ENCODE data around the gene MTMR12.

The MTMR12 gene, protein sequence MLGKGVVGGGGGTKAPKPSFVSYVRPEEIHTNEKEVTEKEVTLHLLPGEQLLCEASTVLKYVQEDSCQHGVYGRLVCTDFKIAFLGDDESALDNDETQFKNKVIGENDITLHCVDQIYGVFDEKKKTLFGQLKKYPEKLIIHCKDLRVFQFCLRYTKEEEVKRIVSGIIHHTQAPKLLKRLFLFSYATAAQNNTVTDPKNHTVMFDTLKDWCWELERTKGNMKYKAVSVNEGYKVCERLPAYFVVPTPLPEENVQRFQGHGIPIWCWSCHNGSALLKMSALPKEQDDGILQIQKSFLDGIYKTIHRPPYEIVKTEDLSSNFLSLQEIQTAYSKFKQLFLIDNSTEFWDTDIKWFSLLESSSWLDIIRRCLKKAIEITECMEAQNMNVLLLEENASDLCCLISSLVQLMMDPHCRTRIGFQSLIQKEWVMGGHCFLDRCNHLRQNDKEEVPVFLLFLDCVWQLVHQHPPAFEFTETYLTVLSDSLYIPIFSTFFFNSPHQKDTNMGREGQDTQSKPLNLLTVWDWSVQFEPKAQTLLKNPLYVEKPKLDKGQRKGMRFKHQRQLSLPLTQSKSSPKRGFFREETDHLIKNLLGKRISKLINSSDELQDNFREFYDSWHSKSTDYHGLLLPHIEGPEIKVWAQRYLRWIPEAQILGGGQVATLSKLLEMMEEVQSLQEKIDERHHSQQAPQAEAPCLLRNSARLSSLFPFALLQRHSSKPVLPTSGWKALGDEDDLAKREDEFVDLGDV

DNA sequence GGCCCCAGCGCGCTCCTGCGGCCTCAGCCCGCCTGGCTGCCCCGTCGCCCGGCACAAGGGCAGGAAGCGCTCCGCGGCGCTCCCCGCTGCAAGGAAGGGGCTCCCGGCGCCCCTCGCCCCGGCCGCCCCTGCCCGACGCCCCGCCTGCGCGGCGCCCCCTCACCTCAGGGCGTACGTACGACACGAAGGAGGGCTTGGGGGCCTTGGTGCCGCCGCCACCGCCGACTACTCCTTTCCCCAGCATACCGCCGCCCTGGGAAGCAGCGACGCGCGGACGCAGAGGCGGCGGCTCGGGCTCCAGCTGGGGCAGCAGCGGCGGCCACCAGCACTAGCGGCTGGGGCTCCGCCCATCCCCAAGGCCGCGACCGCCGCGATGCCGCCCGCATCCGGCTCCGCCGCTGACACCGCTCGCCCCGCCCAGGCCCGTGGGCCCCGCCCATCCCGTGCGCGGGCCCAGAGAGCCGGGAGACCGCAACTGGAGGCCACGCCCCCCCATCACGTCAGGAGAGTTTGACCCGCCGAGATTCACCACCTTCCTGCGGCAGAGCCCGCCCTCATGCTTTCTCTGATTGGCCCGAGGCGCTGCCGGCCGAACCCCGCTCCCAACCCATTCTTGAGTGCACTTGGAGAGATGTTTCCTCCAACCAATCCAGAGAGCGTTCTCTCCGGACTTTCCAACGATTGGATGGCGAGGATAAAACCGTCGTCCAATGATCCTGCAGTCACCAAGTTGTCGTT, at the start of gene MTMR12:
MTMR12 (minus strand) TSS at position 345 of the 738 bp plus-strand sequence; CDS start at position 244, 101 bp downstream.
- peak; percentile 100 for DNase-seq (ENCODE audit: low read depth)

DNA sequence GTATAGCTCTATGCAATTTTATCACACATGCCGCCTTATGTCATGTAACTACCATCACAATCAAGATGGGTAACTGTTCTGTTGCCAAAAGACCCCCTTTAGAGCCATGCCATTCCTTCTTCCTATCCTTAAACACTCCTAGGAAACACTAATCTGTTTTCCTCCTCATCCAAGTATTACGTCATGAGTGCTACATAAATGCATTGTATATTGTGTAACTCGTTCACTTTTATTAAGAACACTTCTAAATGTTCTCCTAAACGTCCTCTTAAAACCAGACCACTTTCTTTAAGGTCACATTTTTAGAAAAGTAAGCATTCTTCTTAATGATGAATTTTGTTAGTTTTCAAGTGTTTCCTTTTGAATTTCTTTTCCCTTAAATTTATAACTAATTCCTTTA, 49.8 kb upstream of the MTMR12 start:
- no peak for DNase-seq (ENCODE audit: low read depth)

DNA sequence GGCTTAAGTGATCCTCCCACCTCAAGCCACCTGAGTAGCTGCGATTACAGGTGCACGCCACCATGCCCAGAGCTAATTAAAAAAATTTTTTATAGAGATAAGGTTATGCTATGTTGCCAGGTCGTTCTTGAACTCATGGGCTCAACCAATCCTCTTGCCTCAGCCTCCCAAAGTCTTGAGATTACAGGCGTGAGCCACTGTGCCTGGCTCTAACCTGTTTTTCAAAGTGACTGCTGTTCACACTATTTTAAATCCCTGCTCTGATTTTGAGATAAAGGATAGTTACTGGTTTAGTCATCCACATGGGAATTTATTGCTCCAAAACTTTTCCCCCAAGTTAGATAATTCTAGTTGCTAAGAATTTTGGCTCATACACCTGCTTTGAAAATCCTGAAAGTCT, 48.2 kb upstream of the MTMR12 start:
- DNase-seq (ENCODE audit: low read depth), result no peak

DNA sequence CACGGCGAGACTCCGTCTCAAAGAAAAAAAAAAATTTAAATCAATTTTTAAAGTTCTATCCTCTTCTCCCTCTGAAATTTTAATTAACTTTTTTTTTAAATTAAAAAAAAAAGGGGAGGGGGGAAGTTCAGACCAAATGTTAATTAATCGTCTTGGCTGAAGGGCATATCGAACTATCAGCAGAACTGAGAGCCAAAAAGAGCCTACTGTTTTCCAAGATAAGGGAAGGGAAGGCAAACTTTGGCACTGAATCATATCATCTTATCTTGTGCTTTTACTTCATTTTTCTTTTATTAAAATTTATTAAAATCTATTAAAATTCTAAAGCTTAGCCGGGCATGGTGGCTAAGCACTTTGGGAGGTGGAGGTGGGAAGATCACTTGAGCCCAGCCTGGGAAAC, 45.9 kb upstream of the MTMR12 start:
- DNase-seq (ENCODE audit: low read depth), result no peak

DNA sequence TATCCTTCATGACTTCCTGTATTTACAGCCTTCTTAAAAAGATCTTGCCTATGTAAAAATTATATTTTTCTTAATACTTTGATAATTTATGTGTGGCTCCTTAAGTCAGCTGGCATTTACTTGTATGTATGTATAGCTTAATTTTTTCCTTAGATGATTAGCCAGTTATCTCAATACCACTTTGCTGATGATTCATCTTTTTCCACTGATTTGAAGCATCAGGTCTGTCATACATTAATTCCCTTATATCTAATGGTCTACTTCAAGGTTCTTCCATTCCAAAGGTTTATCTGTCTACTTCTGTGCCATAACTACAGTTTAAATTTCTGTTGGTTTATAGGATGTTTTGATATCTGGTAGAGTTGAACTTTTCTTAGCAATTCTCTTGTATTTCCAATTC, 44.9 kb upstream of the MTMR12 start:
- no peak for DNase-seq (ENCODE audit: low read depth)

DNA sequence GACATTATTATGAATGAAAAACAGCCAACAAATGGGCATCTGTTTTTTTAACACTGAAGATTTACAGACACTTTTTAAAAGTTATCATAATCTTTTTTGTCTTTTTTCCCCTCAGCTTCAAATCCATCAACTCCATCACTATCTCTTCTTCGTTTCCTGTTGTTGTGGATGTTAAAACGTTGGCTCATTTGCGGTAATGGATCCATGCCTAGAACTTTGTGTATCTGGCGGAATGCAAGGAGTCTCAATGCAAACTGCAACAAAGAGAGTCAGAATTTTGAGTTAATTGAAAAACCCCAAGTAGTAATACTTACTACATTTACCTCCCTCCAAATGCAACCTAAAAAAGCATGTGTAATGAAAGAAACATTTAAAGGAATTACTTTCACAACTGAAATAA, 42.9 kb upstream of the MTMR12 start:
- DNase-seq (ENCODE audit: low read depth), result no peak

DNA sequence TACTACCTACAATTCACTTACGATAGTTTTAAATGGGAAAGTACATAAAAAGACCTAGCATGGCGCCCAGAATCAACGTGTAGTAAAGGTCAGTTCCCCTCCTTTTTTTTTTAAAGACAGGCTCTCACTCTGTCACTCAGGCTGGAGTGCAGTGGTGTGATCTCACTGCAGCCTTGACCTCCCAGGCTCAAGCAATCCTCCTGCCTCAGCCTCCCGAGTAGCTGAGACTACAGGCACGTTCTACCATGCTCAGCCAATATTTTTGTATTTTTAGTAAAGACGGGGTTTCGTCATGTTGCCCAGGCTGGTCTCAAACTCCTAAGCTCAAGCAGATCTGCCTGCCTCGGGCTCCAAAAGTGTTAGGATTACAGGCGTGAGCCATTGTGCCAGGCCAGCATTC, 40.7 kb upstream of the MTMR12 start:
- DNase-seq (ENCODE audit: low read depth), result no peak

DNA sequence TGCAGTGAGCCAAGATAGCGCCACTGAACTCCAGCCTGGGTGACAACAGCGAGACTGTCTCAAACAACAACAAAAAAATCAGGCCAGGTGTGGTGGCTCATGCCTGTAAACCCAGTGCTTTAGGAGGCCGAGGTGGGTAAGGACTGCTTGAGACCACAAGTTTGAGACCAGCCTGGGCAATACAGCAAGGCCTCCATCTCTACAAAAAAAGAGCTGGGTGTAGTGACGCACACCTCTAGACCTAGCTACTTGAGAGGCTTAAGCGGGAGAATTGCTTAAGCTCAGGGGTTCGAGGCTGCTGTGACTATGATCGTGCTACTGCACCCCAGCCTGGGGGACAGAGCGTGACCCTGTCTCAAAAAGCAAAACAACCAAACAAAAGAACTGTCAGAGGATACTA, 39.9 kb upstream of the MTMR12 start:
- no peak for DNase-seq (ENCODE audit: low read depth)

DNA sequence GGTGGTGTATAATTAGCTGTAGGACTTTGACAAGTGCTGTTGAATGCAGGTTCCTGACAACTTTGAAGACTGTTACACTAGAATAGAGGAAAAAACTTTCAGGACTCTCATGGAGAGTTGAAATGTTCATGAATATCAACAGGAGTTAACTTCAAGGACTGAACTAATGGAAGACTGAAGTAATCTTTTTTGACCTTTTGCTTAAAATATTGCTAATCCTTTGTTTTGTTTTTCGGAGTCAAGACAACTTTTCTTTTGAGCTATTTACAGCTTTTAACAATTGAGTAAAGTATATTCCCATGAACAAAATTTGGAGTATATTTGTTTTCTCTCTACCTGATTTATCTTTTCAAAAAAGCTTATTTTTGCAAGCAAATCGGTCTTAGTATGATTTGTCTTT, 34.1 kb upstream of the MTMR12 start:
- no peak for DNase-seq (ENCODE audit: low read depth)

DNA sequence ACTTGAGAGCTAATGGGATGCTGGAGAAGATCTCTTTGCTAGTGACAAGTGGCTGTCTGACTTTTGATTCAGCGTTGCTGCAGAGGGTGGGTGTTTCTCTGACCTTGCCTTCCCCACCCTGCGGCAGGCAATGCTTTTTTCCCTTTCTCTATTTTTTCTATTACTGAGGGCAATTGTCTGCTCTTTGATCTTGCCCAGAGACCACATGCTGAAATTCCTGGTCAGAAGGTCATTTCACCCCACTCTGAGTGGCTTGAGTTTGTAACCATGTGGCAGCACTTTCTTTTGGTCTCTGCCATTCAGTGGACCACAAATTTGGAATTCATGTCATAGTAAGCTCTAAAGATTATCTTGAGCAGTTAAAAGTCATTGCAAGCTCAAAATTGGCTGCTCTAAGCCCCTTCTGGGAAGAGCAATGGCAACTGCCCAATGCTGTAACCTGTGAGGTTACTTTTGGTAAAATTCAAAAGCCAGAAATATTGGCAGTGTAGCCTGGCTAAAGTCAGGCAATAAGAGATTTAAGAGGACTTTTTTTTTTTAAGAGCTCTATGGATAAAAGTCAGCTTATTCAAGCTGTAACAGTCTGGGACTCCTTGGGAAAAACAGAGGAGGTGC, 30.4 kb upstream of the MTMR12 start:
- DNase-seq (ENCODE audit: low read depth), result no peak

DNA sequence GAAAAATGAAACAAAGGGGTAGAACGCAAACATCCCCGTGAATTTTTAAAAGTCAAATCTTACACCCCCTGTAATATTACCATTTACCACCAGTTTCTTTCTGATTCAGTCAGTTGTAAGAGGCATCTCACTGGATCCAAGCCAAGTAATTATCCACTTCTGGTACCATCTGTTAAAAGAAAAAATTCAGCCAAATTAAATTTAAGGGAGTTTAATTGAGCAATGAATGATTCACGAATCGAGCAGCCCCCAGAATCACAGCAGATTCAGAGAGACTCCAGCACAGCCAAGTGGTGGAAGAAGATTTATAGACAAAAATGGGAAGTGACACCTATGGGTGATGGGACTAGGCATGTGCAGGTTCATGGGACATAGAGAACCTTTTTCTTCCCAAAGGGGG, 29.9 kb upstream of the MTMR12 start:
- DNase-seq (ENCODE audit: low read depth), result no peak

DNA sequence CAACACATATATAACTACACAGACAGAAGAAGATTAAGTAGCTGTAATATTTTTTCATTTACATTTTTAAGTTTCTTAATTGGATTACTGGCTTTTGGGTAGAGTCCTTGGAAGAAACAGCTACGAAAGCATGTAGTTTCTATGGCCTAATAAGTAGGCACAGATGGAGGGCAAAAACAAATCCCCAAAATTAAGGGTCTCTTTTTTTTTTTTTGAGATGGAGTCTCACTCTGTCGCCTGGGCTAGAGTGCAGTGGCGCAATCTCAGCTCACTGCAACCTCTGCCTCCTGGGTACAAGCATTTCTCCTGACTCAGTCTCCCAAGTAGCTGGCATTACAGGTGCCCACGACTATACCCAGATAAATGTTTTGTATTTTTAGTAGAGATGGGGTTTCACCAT, 27.1 kb upstream of the MTMR12 start:
- DNase-seq (ENCODE audit: low read depth), result no peak

DNA sequence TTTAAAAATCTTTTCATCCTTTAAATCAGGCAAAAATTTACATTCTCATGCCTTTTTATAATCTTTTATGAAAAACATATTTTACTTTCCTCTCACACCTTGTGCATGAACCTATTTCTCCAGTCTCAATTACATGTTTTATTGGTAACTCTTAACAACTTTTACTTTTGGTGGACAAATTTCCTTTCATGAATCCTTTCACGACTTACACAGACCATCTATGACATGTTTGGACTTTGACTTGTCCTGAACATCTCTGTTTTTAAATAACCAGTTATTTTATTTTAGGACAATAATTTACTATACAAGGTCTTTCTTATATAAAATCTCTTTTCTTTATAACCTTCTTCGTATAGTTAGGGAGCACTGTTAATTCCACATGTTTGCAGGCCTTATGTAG, 26.5 kb upstream of the MTMR12 start:
- no peak for DNase-seq (ENCODE audit: low read depth)

DNA sequence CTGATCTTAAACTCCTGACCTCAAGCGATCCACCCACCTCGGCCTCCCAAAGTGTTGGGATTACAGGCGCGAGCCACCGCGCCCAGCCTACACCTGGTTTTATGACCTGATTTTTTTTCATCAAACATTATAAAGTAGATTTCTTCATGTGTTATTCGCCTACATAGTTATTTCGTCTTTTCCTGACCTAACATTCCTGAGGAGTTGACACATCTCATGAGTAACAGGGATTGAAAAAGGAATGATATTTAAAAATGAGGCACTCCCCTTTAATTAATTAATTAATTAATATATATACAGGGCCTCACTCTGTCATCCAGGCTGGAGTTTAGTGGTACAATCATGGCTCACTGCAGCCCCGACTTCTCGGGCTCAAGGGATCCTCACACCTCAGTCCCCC, 20.2 kb upstream of the MTMR12 start:
- DNase-seq (ENCODE audit: low read depth), result no peak

DNA sequence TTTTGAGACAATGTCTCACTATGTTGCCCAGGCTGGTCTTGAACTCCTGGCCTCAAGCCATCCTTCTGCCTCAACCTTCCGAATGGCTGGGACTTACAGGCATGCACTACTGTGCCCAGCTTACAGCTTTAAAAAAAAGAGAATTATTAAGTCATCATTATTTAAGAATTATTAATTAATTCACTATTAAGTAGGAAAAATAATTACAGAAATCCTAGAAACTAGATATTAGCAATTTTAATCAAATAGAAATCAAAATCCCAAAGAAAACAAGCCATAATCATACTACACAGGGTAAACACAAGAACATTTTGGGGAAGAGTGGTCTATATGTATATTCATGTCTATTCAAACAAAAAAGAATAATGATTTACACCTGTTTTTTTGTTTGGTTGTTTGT, 19.6 kb upstream of the MTMR12 start:
- DNase-seq (ENCODE audit: low read depth), result no peak

DNA sequence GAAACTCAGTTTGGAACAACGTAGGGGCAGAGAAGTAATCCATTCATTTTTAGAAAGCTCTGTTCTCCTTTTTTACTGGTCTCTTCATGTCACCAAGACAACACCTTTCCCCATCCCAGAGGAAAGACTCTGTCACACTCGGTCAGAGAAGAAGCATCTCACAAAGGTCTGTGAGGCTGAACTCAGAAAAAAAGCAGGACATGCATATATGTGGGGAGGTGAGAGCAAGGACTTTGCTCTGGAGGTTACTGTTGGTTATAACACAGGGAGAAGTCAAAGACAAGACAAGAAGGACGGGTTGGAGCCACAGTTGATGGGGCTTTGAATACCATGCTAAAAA, 19.2 kb upstream of the MTMR12 start:
- no peak for DNase-seq (ENCODE audit: low read depth)

DNA sequence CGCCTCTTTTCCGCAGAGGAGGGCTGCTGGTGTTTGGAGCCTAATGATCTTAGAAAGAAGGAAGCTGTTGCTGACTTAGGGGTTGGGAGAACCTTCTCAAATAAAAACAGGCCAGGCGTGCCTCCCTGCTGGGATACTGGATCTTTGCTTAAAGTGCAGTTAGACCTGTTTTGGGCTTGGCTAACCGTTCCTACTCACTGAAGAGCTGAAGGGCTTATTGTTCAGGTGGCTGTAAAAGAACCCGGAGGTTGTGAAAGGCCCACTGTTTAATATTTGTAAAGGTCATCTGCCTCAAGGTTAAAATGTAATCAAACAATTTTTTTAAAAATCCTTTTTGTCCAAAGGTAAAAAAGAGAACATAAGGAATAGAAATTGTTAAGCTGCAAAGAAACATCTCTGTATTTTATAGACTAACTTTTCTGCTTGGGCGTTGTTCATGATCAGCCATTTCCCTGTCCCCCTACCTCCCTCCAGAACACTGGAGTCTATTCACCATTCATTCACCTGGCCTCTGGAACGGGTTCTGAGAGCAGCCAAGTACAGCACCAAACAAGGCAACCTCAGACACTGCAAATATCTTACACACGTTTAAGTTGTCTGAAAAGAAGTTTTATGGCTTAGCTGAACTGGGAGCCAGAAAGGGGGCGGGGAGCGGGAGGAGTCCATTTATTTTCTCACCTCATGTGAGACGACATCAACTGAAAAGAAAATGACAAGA, 18.6 kb upstream of the MTMR12 start:
- DNase-seq (ENCODE audit: low read depth), result no peak

DNA sequence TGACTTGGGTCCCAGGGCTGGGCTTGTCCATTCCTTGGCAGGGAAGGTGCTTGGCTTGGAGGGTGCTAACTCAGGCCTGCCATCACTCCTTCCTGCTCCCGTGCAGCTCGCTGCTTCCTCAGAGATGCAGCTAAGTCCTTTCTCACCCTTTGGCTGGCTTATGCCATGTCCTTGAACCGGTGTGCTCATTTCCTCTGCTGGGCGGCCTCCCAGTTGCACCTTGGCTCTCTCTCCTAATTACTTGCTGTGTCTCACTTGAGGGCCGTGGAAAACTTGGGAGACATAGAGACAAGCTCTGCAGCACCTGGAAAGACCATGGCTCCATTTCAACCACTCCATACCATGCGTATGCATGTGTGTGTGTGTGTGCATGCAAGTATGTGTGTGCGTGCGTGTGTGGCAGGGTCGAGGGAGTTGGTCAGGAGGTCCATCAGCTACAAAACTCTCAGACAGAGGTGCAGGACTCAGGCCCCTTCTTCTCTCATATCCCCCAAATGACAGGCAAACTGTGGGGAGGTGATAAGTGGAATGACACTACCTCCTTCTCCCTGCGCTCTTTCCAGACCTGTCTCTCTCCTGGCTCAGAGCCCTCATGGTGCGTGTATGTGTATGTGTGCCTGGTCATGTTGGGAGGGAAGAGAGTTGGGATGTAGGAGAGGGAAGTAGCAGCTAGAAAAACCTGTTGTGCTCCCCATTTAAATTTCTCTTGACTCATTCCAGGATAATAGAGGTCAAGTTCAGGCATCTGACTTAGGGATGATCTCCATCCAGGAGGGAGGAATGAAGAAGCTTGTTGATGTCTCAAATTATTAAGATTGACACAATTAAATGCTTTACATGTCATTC, 17.6 kb upstream of the MTMR12 start:
- DNase-seq (ENCODE audit: low read depth), result no peak

DNA sequence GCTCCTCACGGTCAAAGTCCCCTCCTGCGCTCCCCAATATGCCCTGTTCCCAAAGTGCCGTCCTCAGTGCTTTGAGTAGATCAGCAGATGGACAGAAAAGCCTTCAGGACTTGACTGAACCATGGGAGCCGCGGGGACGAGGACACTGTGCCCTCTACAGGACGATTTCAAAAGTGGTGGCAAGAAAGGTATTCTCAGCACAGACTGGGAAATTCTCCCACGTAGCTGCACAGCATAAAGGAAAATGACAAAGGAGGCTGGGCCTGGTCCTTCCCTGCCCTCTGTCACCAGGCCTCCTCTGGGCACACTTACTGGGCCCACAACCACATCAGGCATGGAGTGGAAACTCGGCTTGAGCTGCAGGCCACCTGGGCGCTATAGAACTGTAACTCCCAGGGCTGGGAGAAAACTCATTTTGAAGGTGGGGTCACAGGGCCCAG, 16.7 kb upstream of the MTMR12 start:
- peak; percentile 39 for DNase-seq (ENCODE audit: low read depth)

DNA sequence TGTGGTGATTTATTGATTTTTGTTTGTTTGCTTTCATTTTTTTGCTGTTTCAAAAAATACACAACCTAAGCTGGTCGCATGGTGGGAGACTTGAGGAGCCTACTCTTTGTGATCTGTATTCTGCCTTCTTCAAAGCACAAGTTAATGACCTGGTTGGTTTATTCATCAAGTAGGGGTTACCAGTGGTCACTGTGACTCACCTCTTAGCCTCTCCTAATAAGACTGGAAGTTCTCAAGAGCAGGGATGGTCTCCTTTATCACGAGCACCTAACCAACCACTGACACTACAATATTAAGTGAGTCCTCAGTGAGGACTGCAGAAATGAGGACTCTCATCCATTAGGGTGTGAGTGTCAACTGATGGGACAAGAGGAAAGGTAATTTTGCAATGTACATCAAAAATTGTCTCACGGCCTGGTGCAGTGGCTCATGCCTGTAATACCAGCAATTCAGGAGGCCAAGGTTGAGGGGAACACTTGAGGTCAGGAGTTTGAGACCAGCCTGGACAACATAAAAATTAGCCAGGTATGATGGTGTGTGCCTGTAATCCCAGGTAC, 13.6 kb upstream of the MTMR12 start:
- no peak for DNase-seq (ENCODE audit: low read depth)

DNA sequence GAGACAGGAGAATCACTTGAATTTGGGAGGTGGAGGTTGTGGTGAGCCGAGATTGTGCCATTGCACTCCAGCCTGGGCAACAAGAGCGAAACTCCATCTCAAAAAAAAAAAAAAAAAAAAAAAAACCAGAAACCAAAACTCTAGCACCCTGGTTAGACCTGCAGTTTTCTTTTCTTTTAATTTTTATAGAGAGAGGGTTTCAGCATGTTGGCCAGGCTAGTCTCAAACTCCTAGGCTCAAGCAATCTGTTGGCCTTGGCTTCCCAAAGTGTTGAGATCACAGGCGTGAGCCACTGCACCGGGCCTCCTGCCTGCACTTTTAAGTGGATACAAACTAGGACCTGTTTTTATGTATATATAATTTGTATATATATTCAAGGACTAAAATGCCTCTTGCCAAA, 12.9 kb upstream of the MTMR12 start:
- no peak for DNase-seq (ENCODE audit: low read depth)

Measured in activated T-cell treated with anti-CD3 and anti-CD28 coated beads for 1 hour (primary cell).